ENCODE measurements around the gene KIAA0513.

The KIAA0513 gene

GRCh38 chr16:85093705-85094104 is 66.1 kb downstream of the KIAA0513 start:
- H3K4me3 ChIP-seq (ENCODE audit: low read depth, low read length): no peak overlapping the region
- TF ChIP-seq CTCF (IDR thresholded peaks at IDR 0.05; ENCODE audit: low read depth, low read length, missing control alignments): no peak
- no peak for DNase-seq (ENCODE audit: low read depth)

- DNase-seq (ENCODE audit: low read depth): no peak
- TF ChIP-seq CTCF (IDR thresholded peaks at IDR 0.05; ENCODE audit: low read depth, low read length, missing control alignments): no peak
- H3K4me3 ChIP-seq (ENCODE audit: low read depth, low read length): no peak overlapping the region
Measured at GRCh38 chr16:85094176-85094805, 66.7 kb downstream of the KIAA0513 start.

- no peak for DNase-seq (ENCODE audit: low read depth)
- no peak overlapping the region for H3K4me3 ChIP-seq (ENCODE audit: low read depth, low read length)
- no peak for TF ChIP-seq CTCF (IDR thresholded peaks at IDR 0.05; ENCODE audit: low read depth, low read length, missing control alignments)
Measured at GRCh38 chr16:85094812-85095211, 67.2 kb downstream of the KIAA0513 start.

GRCh38 chr16:85096921-85097320 is 69.3 kb downstream of the KIAA0513 start:
- DNase-seq (ENCODE audit: low read depth): no peak
- TF ChIP-seq CTCF (IDR thresholded peaks at IDR 0.05; ENCODE audit: low read depth, low read length, missing control alignments): no peak
- no peak overlapping the region for H3K4me3 ChIP-seq (ENCODE audit: low read depth, low read length)

GRCh38 chr16:85098565-85098964 is 71.0 kb downstream of the KIAA0513 start:
- no peak for TF ChIP-seq CTCF (IDR thresholded peaks at IDR 0.05; ENCODE audit: low read depth, low read length, missing control alignments)
- no peak for DNase-seq (ENCODE audit: low read depth)
- no peak overlapping the region for H3K4me3 ChIP-seq (ENCODE audit: low read depth, low read length)

- no peak for TF ChIP-seq CTCF (IDR thresholded peaks at IDR 0.05; ENCODE audit: low read depth, low read length, missing control alignments)
- DNase-seq (ENCODE audit: low read depth): no peak
- no peak overlapping the region for H3K4me3 ChIP-seq (ENCODE audit: low read depth, low read length)
Measured at GRCh38 chr16:85100265-85100664, 72.7 kb downstream of the KIAA0513 start.

GRCh38 chr16:85101956-85102630 is 74.5 kb downstream of the KIAA0513 start:
- no peak overlapping the region for H3K4me3 ChIP-seq (ENCODE audit: low read depth, low read length)
- no peak for DNase-seq (ENCODE audit: low read depth)
- TF ChIP-seq CTCF (IDR thresholded peaks at IDR 0.05; ENCODE audit: low read depth, low read length, missing control alignments): no peak
